ENCODE data around the gene AATK.
"Not testable (repeated sequence)": the region's sequence is repeated elsewhere in the genome, so short reads cannot be mapped to it uniquely, and the experiment has no call there.

The AATK gene

DNA sequence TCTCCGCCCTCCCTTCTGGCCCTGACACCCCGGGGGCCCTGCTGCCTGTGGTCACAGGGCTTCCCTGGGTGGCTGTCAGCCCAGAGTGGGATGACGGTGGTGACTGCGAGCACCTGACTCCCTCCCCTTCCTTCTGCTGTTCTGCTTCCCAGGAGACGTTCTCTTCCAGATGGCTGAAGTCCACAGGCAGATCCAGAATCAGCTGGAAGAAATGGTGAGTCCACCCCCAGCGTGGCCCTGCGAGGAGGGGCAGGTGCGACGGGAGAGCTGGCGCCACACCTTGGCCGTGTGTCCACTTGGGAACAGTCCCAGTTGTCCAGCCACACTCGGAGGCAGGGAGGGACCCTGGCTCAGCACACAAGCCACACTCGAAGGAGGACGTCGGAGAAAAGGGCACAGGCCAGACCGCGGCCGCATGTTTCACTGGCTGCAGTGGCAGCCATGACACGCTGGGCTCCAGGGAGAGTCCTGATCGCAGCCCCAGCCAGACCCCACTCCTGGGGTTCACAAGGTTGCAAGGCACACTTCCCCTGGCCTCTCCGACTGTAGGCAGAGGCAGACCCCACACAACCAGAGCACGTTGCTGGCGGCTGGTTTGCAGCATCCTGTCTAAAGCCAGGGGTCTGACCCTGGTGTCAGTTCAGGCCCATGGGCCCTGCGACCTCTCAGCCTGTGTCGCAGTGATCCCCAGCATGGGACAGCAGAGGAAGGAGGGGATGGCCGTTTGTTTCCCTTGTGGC lies 81.2 kb downstream of the AATK start:
- H3K4me3 ChIP-seq (ENCODE audit: low read length): no peak overlapping the region
- no peak for TF ChIP-seq ZNF274 (IDR thresholded peaks at IDR 0.05; ENCODE audit: low read depth, low read length)

DNA sequence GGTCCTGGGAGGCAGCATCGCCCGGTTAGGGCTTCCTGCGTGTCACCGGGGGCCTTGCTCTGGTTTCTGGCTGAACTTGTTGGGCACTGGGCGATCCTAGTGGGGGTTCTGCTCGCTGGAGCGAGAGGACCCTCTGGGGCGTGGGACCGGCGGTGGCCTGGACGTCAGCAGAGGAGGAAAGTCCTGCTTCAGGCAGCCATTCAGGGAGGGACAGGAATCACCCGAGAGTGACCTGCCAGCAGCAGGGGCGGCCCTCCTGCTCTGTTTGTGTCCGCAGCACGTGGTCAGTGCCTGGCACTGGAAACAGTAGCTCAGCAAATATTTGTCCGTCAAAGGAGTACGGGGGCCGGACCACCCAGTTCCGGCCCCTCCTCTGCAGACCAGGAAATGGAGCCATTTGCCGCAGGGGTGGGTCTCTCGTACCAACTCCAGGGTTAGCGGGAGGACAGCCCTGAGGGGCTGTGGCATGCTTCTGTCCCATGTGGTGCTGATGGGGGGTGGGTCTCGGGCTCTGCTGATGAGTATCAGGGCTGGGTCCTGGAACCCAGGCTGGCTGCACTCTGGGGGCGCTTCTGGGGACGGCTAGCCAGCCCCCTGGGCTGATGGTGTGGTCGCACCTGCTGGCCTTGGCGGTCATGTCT lies 82.8 kb downstream of the AATK start:
- TF ChIP-seq ZNF274 (IDR thresholded peaks at IDR 0.05; ENCODE audit: low read depth, low read length): no peak
- H3K4me3 ChIP-seq (ENCODE audit: low read length): no peak overlapping the region

DNA sequence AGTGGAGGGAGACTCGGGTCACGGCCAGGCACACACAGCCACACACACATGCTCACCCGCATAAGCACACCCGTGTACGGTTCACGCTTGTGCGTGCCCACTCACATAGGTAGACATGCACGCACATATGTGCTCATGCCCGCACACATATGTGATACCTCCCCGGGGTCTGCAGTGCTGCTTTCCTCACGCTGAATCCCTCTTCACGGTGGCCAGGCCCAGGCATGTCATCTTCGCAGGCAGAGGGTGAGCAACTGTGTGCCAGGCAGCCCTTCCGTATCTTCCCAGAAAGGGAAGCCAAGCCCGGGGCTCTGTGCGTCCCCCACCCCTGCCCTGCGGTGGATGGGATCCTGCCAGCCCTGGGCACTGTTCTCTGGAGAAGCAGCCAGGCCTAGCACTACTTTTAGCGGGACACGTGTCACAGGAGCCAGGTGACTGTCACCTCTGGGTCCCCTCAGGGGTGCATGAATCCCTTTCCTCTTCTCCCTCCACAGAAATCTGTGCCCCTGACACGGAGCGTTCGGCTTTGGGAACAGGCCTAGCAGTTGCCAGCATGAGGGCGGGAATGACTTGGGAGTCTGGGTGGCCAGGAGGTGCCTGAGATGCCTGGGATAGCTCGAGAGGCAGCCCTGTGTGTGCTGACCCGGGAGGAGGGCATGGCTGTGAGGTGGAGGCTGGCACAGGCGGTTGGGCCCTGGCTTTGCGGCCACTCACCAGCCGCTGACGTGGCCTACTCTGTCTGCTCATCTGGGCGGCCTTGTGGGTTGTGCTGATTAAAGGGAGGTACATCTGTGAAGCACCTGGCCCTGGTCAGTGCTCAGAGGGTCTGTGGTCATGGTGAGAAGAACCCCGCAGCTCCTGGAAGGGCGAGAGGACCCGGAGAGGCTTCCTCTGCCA lies 83.6 kb downstream of the AATK start:
- no peak for TF ChIP-seq ZNF274 (IDR thresholded peaks at IDR 0.05; ENCODE audit: low read depth, low read length)
- no peak overlapping the region for H3K4me3 ChIP-seq (ENCODE audit: low read length)

DNA sequence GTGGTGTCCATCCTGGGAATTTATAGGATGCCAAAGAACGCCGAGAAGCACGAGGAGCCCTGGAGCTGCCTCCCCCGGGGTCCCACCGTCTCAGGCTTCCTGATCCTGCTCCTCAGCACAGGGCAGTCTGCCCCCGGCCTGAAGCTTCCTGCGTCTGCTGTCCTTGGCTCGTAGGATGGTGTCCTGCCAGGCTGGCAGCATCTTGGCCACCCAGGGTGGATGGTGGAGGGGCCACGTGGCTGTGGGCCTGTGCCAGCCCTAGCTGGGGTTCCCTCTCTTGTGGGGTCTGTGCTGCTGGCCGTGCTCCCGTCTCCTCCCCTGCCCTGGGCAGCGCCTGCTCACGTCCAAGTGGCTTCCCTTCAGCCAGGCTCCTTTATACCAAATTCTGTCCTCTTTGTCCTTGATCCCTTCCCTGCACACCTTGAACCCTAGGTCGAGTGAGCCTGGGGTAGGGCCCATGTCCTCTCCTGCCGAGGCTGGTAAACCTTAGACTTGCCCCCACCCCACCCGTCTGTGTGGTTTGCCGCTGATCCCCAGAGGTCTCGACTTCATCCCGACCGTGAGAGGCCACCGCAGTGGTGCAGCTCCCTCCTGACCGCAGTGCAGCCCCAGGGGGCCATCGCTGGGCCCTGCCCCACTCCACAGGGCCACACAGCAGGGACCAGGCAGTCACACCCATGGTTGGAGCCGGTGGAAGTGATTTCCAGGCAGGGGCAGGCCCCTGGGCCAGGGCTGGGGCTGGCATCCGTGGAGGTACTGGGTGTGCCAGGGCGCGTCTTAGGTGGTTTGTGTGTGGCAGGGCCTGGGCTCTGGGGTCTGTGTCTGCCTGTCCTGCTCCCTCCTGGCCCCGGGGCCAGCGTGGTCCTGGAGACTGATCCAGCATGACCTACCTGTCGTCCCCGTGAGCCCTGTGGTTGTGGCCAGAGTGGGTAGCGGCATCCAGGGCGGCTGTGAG lies 84.5 kb downstream of the AATK start:
- no peak overlapping the region for H3K4me3 ChIP-seq (ENCODE audit: low read length)
- no peak for TF ChIP-seq ZNF274 (IDR thresholded peaks at IDR 0.05; ENCODE audit: low read depth, low read length)

DNA sequence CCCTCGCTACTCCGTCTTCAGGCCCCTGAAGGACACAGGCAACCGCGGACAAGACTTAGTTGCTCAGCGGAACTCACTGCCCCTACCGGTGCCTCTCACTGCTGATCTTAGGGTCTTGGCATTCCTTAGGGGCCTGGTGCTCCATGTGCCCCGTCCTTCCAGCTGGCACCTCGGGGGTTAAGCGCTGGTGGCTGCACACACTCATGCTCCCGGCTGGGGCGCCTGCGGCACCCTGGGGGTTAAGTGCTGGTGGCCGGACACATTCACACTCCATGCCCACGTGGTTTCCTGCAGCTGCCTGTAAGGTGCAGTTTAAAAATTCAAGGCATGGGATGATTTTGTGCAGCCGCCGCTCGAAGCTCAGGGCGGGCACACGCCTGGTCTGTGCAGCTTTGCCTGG lies 86.0 kb downstream of the AATK start:
- H3K4me3 ChIP-seq (ENCODE audit: low read length): no peak overlapping the region

DNA sequence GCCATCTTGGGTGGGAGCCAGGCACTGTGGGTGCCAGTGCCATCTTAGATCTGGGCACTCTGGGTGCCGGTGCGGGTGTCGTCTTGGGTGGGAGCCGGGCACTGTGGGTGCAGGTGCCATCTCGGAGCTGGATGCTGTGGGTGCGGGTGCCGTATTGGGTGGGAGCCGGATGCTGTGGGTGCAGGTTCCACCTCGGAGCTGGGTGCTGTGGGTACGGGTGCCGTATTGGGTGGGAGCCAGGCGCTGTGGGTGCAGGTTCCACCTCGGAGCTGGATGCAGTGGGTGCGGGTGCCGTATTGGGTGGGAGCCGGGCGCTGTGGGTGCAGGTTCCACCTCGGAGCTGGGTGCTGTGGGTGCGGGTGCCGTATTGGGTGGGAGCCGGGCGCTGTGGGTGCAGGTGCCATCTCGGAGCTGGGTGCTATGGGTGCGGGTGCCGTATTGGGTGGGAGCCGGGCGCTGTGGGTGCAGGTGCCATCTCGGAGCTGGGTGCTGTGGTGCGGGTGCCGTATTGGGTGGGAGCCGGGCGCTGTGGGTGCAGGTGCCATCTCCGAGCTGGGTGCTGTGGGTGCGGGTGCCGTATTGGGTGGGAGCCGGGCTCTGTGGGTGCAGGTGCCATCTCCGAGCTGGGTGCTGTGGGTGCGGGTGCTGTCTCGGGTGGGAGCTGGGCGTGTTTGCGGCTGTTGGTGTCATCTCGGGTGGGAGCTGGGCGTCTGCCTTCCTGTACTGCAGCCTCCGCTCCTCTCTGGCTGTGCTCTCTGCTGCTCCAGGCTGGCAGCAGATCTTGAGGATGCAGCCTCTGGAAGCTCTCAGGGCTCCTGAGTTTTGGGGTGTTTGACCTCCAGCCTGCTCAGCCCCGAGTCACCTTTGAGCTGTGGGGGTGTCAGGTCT lies 87.8 kb downstream of the AATK start:
- not testable (repeated sequence) for H3K4me3 ChIP-seq (ENCODE audit: low read length)

More for the DNA sequence above, 86.0 kb downstream of the AATK start:
- TF ChIP-seq ZNF274 (IDR thresholded peaks at IDR 0.05; ENCODE audit: low read depth, low read length): no peak

DNA sequence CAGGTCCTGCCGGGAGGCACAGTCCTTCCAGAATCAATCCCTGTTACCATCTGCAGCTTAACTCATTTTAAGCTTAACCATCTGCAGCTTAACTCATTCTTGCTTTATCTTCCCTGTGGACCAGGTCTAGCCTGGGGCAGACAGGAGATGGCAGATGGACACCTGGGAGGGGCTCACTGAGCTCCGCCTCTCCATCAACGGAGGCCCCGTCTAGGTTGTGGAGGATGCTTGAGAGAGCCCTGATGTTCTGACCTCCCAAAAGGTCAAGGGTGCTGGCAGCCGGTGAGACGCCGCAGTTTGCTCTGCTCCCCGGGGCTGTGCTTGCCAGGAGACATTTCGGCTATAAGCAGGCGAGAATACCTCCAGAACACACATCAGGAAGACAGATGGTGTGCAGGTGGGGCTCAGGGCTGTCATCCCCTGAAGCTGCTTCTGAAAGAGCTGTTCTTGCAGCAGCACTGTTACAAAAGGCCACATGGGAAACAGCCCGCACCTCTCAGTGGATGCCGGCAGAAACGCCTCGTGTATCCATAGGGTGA lies 89.8 kb downstream of the AATK start:
- TF ChIP-seq ZNF274 (IDR thresholded peaks at IDR 0.05; ENCODE audit: low read depth, low read length): no peak
- no peak overlapping the region for H3K4me3 ChIP-seq (ENCODE audit: low read length)

DNA sequence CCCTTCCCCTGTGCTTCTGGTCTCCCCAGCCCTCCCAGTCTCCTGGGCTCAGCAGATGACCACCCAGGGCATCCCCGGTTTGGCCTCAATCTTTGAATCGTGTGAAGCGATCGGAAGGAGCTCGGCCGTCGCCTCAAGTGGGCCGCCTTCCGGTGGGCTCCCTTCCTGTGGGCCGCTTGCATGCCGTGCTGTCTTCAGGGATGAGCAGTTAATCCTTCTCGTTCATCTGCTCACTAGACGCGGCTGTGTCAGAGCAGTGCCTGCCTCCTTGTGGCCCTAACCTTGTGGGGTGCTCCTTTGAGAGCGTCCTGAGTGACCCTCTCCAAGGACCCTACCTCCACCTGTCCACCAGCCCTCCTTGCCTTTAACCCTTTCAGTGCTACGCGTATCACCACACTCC lies 90.7 kb downstream of the AATK start:
- no peak overlapping the region for H3K4me3 ChIP-seq (ENCODE audit: low read length)
- TF ChIP-seq ZNF274 (IDR thresholded peaks at IDR 0.05; ENCODE audit: low read depth, low read length): no peak

DNA sequence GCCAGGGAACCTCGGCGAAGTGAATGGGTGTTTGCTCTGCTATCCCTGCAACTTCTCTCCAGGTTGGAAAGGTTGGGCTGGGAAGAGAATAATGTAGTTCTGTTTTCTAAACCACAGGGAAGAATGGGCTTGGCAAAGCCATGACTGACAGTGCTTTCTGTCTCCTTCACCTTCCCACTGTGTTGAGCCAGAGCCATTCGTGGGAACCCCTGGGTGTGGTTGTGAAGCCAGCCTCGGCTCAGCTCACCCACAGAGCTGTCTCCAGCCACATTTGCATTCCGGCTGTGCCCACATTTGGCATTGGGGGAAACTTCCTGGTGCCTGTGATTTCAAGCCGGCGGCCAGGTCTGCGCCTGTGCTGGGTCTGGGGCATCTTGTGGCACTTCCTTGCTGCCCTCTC lies 91.1 kb downstream of the AATK start:
- TF ChIP-seq ZNF274 (IDR thresholded peaks at IDR 0.05; ENCODE audit: low read depth, low read length): no peak
- H3K4me3 ChIP-seq (ENCODE audit: low read length): no peak overlapping the region

DNA sequence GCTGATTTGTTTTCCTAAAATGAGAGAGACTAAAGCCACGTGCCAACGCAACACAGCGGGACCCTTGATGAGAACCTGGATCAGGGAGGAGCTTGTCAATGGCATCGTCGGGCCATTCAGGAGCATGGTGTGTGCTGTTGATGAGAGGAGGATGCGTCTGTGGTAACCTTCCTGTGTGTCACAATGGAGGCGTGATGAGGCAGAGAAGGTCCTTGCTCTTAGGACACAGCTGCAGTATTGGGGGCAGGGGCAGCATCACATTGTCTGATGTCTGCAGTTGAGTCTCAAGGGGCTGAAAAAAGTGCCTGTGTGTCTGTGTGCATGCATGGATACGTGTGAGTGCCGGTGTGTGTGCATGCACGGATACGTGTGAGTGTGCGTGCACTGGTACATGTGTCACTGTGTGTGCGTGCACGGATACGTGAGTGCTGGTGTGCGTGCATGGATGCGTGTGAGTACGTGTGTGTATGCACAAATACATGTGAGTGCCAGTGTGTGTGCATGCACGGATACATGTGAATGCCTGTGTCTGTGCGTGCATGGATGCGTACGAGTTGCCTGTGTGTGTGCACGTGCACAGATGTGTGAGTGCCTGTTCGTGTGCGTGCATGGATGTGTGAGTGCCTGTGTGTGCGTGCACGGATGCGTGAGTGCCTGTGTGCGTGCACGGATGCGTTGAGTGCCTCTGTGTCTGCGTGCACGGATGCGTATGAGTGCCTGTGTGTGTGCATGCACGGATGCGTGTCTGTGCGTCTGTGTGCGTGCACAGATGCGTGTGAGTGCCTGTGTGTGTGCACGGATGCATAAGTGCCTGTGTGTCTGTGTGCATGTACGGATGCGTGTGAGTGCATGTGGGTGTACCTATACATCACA lies 91.8 kb downstream of the AATK start:
- no peak for TF ChIP-seq ZNF274 (IDR thresholded peaks at IDR 0.05; ENCODE audit: low read depth, low read length)
- no peak overlapping the region for H3K4me3 ChIP-seq (ENCODE audit: low read length)

All from GM08714 (cell line).